Right cardiac atrium (tissue), 5 donors: ENCODE data around the gene CCDC110. TPM values are rescaled to one million over a fixed set of nuclear protein-coding genes. Genes with fewer than 3 reads are reported as not detected.

ENCODE experiments used
- ATAC-seq, 2 donors: fragments of 200-7000 bp; cut with Tn5 transposase; one replicate each; pipeline versions ENCODE4 v1.8.0 to v1.9.1; 2020; ENCODE audit warnings: moderate library complexity in 2 of 2, mild to moderate bottlenecking in 1 of 2
- DNase-seq, 3 donors: peaks; one replicate each; pipeline ENCODE4 v3.0.0-alpha.2; 2020
- H3K27ac ChIP-seq: one replicate; pipeline ENCODE4 v1.5.1; 2013; ENCODE audit warnings: mild to moderate bottlenecking, low read length, control low read depth, moderate library complexity
- H3K27me3 ChIP-seq: one replicate; pipeline ENCODE4 v1.6.1; 2013; ENCODE audit not compliant: control insufficient read depth, insufficient read depth
- H3K4me1 ChIP-seq: one replicate; pipeline ENCODE4 v1.6.1; 2013; ENCODE audit warnings: low read length; ENCODE audit not compliant: control insufficient read depth, insufficient read depth
- H3K4me3 ChIP-seq: one replicate; pipeline ENCODE4 v1.5.1; 2013; ENCODE audit warnings: low read length, control low read depth
- H3K9me3 ChIP-seq: one replicate; pipeline ENCODE4 v1.6.1; 2013; ENCODE audit warnings: low read length; ENCODE audit not compliant: control insufficient read depth
- WGBS: extraction: QIAGEN DNeasy Blood & Tissue Kit; methylation state at CpG from one replicate; pipeline ENCODE4 v1.1.7; 2013; 5-methylcytosine and 5-hydroxymethylcytosine counted together
- intact Hi-C, 4 donors: fragments of 100-400 bp; cut with DNase I; formaldehyde crosslinking; loops; one replicate each; pipeline versions ENCODE4 v1.11.0 to v1.14.0; 2022 to 2023
- polyA plus RNA-seq: library from polyadenylated mRNA; stranded (reverse); fragments of 200-250 nt; gene quantifications from one replicate; pipeline ENCODE4 v1.2.3, GENCODE V29; 2013
- total RNA-seq, 4 donors: library from RNA; stranded (reverse); fragmentation: NEBNext Ultra II Directional; extraction: Animal tissue kit (Norgen Biotek cat#: 25700); gene quantifications; one replicate each; pipeline ENCODE4 v1.2.1, GENCODE V29; 2021
- donor health status: healthy with polysubstance abuse.
- donor health status: DM: no; HTN: yes; CAD: no.
- donor health status: DM: no; HTN: no; CAD: no.
- donor health status: DM: no; HTN: yes; CAD: no; lungs with severe emphysema.
- donor health status: DM: yes; HTN: yes; CAD: no.

Gene CCDC110
- total and polyA plus RNA-seq, 5 donors = 1.3 to 3.7 (median 2.3) TPM

- DNase-seq = no peak
- Histone ChIP-seq H3K4me3 (no peak overlapping the region), H3K27ac (peak overlapping the region; percentile 62), H3K27me3 (no peaks in the 10 kb centered on the region), H3K4me1 (peaks cover 5% of the 10 kb centered on the region), H3K9me3 (no peaks in the 10 kb centered on the region)
- WGBS = 34% methylated on average over 2 of the region's 2 CpGs
- no peak for ATAC-seq
- intact Hi-C loops = no loop called here
Observed at GRCh38 chr4:185421366-185422124, 50.0 kb downstream of the CCDC110 start.

DNA sequence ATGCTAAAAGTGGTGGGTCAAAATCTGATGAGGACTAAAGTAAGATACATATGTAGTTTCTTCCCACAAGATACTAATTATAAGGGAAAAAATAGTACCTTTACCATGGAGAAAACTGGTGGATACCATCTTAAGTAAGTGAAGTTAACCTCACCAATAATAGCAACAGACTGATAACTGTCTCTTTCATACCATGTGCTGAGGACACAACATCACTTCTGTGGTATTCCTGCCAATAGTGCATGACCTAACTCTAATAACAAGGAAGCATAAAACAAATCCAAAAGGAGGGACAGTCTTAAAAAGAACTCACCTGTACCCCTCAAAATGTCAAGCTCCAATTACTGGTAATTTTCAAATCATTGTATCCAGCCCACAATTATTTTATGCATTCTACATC lies 54.6 kb downstream of the CCDC110 start:
- no peak for DNase-seq
- peak; percentile 38 to 53 for ATAC-seq
- Histone ChIP-seq H3K9me3 (no peaks in the 10 kb centered on the region), H3K27ac (no peak overlapping the region), H3K4me1 (peaks cover 5% of the 10 kb centered on the region), H3K4me3 (no peak overlapping the region), H3K27me3 (no peaks in the 10 kb centered on the region)
- intact Hi-C loops = no loop called here

DNA sequence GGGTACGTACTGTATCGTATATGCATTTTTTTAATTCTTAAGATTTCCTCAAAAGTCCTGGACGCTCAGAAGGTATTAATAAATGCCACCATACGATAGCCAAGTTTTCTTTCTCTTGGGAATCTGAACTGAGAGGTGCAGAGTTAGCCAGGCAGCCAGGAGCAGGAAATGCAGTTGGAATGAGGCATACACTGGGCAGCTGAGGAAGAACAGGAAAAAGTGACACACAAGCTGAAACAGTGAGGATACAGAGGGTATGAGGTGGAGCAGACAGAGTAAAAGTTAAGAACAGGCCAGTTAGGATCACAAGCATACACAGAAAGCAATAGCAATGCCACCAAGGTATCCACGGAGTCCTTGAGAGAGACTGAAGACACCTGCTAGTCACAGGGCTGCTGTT lies 59.1 kb downstream of the CCDC110 start:
- H3K27ac ChIP-seq = peak overlapping the region; percentile 37
- intact Hi-C loops = no loop called here
- no peak overlapping the region for H3K4me3 ChIP-seq
- ATAC-seq (peak in 1 of 2 donors; percentile 42), DNase-seq (no peak)
- 80% methylated on average over 5 of the region's 5 CpGs for whole genome bisulfite sequencing
- no peaks in the 10 kb centered on the region for H3K9me3 ChIP-seq
- no peaks in the 10 kb centered on the region for H3K27me3 ChIP-seq
- peaks cover 3% of the 10 kb centered on the region for H3K4me1 ChIP-seq

- intact Hi-C loops = no loop called here
- H3K4me3 ChIP-seq = no peak overlapping the region
Observed at GRCh38 chr4:185411849-185412248, 59.7 kb downstream of the CCDC110 start.

DNA sequence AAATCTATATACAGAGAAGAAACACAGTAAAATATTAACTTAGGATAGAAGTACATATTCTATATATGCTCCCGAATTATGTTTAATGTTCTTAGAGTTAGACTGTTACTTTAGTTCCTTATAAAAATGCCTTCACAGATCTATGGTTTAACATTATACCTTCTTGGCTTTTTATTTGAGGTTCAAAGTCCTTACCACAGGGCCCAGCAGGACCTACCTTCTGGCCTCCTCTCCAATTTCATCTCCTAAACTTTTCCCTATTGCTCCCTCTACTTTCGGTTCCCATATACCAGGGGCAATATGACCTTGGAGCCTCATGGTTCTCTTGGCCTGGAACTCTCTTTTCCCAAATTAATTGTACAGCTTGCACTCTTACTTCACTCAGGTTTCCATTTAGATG lies 63.1 kb downstream of the CCDC110 start:
- Histone ChIP-seq H3K27ac (no peak overlapping the region), H3K4me1 (peaks cover 3% of the 10 kb centered on the region), H3K27me3 (no peaks in the 10 kb centered on the region), H3K9me3 (no peaks in the 10 kb centered on the region), H3K4me3 (no peak overlapping the region)
- intact Hi-C loops = loop anchor here in 1 of 4 donors (10.0 kb wide), 1 partner anchor 206 kb away; no protein-coding TSS in a partner anchor
- DNase-seq (no peak), ATAC-seq (no peak)
- WGBS = 99% methylated on average over 2 of the region's 2 CpGs

More at GRCh38 chr4:185411849-185412248, 59.7 kb downstream of the CCDC110 start:
- H3K9me3 ChIP-seq = no peaks in the 10 kb centered on the region
- no peak overlapping the region for H3K27ac ChIP-seq
- no peaks in the 10 kb centered on the region for H3K27me3 ChIP-seq
- H3K4me1 ChIP-seq = peaks cover 3% of the 10 kb centered on the region
- WGBS = 75% methylated on average over 5 of the region's 5 CpGs
- DNase-seq (no peak), ATAC-seq (no peak)

GRCh38 chr4:185405296-185405999 lies 66.1 kb downstream of the CCDC110 start:
- no peak for DNase-seq
- Histone ChIP-seq H3K4me3 (no peak overlapping the region), H3K9me3 (no peaks in the 10 kb centered on the region), H3K27ac (no peak overlapping the region), H3K27me3 (no peaks in the 10 kb centered on the region), H3K4me1 (no peaks in the 10 kb centered on the region)
- intact Hi-C loops = loop anchor here in 1 of 4 donors (10.0 kb wide), 1 partner anchor 209 kb away; no protein-coding TSS in a partner anchor
- WGBS = 90% methylated on average over 6 of the region's 6 CpGs
- no peak for ATAC-seq

DNA sequence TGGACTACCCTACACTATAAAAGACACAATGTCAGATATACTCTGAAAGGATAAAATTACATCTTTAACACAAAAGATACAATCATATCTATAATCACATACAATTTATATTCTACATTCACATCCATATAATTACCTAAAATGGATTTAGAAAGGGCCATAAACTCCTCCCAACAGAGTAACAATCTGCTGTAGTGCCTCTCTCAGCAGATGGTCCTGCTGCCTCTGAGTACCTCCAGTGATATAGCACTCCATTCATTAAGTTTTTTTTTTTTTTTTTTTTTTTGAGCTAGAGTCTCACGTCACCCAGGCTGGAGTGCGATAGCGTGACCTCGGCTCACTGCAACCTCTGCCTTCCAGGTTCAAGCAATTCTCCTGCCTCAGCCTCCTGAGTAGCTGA lies 67.5 kb downstream of the CCDC110 start:
- Histone ChIP-seq H3K27me3 (no peaks in the 10 kb centered on the region), H3K27ac (no peak overlapping the region), H3K9me3 (no peaks in the 10 kb centered on the region), H3K4me3 (no peak overlapping the region), H3K4me1 (no peaks in the 10 kb centered on the region)
- WGBS = 92% methylated on average over 4 of the region's 4 CpGs
- DNase-seq (no peak), ATAC-seq (no peak)
- intact Hi-C loops = loop anchor here in 1 of 4 donors (10.0 kb wide), 1 partner anchor 211 kb away; no protein-coding TSS in a partner anchor

DNA sequence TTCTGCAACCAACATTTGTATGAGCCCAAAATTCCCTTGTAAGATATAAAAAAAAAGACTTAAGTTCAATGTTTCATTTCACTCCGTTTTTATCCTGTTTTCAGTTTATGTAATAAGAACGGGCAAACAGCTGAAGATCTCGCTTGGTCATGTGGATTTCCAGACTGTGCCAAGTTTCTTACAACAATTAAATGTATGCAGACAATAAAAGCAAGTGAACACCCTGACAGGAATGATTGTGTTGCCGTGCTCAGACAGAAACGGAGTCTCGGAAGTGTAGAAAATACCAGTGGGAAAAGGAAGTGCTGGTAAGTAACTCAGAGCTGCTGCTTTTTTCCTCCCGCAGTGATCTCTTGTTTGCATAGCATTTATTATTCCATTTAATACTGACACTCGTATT lies 72.1 kb downstream of the CCDC110 start:
- Histone ChIP-seq H3K9me3 (no peaks in the 10 kb centered on the region), H3K4me3 (peak overlapping the region; percentile 34), H3K27me3 (no peaks in the 10 kb centered on the region), H3K4me1 (no peaks in the 10 kb centered on the region), H3K27ac (no peak overlapping the region)
- WGBS = 55% methylated on average over 8 of the region's 8 CpGs
- ATAC-seq = no peak
- intact Hi-C loops = loop anchor here in 2 of 4 donors (10.0 kb wide), 1 partner anchor 185 kb away; no protein-coding TSS in a partner anchor
- no peak for DNase-seq

GRCh38 chr4:185398618-185399017 lies 72.9 kb downstream of the CCDC110 start:
- no peak for ATAC-seq
- Histone ChIP-seq H3K27me3 (no peaks in the 10 kb centered on the region), H3K9me3 (no peaks in the 10 kb centered on the region), H3K27ac (peak overlapping the region; percentile 21), H3K4me3 (peak overlapping the region; percentile 39), H3K4me1 (no peaks in the 10 kb centered on the region)
- DNase-seq = no peak
- intact Hi-C loops = loop anchor here in 2 of 4 donors (10.0 kb wide), 1 partner anchor 184 kb away; no protein-coding TSS in a partner anchor
- WGBS = 25% methylated on average over 2 of the region's 2 CpGs

DNA sequence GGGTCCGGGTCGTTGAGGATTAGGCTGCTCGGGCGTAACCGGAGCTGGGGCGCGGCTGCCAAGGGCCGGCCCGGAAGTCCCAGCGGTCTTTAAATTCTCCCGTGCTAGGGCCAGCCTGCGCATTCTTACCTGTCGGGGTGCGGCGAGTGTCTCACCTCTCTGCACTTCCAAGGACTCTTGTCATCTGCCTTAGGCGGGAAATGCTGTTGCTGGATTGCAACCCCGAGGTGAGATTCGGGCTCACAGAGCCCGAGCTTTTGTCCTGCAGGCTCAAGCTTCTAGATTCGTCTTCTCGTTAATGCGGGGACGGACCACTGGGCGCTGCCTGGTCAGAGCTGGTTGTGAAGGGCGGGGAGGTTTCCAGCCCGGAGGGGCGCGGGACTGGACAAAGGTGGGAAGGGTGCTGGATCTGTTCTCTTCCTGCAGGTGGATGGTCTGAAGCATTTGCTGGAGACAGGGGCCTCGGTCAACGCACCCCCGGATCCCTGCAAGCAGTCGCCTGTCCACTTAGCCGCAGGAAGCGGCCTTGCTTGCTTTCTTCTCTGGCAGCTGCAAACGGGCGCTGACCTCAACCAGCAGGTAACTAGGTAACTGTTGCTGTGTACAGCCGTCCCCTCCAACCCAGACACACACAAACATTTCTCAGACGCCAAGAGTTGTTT lies 74.7 kb downstream of the CCDC110 start, which contains the start of gene ANKRD37:
ANKRD37 (plus strand) TSS at position 118 of the 662 bp plus-strand sequence; CDS start at position 201, 83 bp downstream.
- peak within 1 kb of the TSS; percentile 96 for H3K27ac ChIP-seq
- intact Hi-C loops = loop anchor here in 2 of 4 donors (10.0 kb wide), 1 partner anchor 182 kb away; no protein-coding TSS in a partner anchor
- H3K27me3 ChIP-seq = no peaks in the 10 kb centered on the region
- peak within 1 kb of the TSS; percentile 63 for H3K4me3 ChIP-seq
- H3K9me3 ChIP-seq = no peaks in the 10 kb centered on the region
- no peaks in the 10 kb centered on the region for H3K4me1 ChIP-seq
- WGBS = 6% methylated on average over 38 of the region's 38 CpGs
- ATAC-seq (peak; percentile 7 to 8), DNase-seq (peak; percentile 47 to 78 (median 76))
